PC-3 (cell line): ENCODE measurements around the gene CFAP65. TPM values are rescaled to one million over a fixed set of nuclear protein-coding genes. Genes with fewer than 3 reads are reported as not detected.
A peak's percentile ranks its signal among the peaks of the same experiment; 100 is the strongest.

Source experiments
- ATAC-seq: fragments of 200-7000 bp; cut with Tn5 transposase; 2 replicates; pipeline ENCODE4 v1.9.1; 2020; ENCODE audit warnings: mild to moderate bottlenecking, moderate library complexity
- BruUV-seq: library from RNA; stranded (reverse); fragments of 400-500 nt; replicated peaks from 2 replicates; lab custom pipeline; 2021; lab: Mats Ljungman, UMichigan
- CTCF ChIA-PET: fragments of 300-600 bp; sonication (Branson Sonifier 250); formaldehyde crosslinking; loops from one replicate; lab custom pipeline; 2022; ENCODE audit warnings: antibody characterized with exemption; lab: Charles Lee
- POLR2A ChIA-PET: fragments of 300-600 bp; sonication (Branson Sonifier 250); formaldehyde crosslinking; loops from one replicate; lab custom pipeline; 2022; ENCODE audit warnings: antibody characterized with exemption; ENCODE audit not compliant: unreplicated experiment; lab: Charles Lee
- DNase-seq: peaks from one replicate; pipeline ENCODE4 v3.0.0-alpha.2; 2015
- H2AFZ ChIP-seq: fragments of 300-600 bp; sonication (generic); 2 replicates; pipeline ENCODE4 v1.6.0; 2016; ENCODE audit warnings: antibody characterized with exemption, low read length
- H3F3A ChIP-seq: fragments of 300-600 bp; sonication (generic); one replicate; pipeline ENCODE4 v1.6.0; 2017; ENCODE audit warnings: antibody characterized with exemption, low read length, control low read depth, mild to moderate bottlenecking; ENCODE audit not compliant: unreplicated experiment
- H3K27ac ChIP-seq: fragments of 300-600 bp; sonication (generic); 2 replicates; pipeline ENCODE4 v1.5.1; 2016; ENCODE audit warnings: mild to moderate bottlenecking, low read length
- H3K27me3 ChIP-seq: fragments of 300-600 bp; sonication (generic); 2 replicates; pipeline ENCODE4 v1.6.1; 2016; ENCODE audit warnings: low read length, mixed read lengths
- H3K36me3 ChIP-seq: fragments of 300-600 bp; sonication (generic); 2 replicates; pipeline ENCODE4 v1.6.1; 2016; ENCODE audit warnings: low read depth, mixed run types, low read length, mixed read lengths
- H3K4me1 ChIP-seq: fragments of 300-600 bp; sonication (generic); 2 replicates; pipeline ENCODE4 v1.5.1; 2016; ENCODE audit warnings: low read length; ENCODE audit not compliant: insufficient read depth
- H3K4me2 ChIP-seq: fragments of 300-600 bp; sonication (generic); 2 replicates; pipeline ENCODE4 v1.6.0; 2016; ENCODE audit warnings: low read length
- H3K4me3 ChIP-seq: fragments of 300-600 bp; sonication (generic); 2 replicates; pipeline ENCODE4 v1.5.1; 2016; ENCODE audit warnings: mild to moderate bottlenecking, low read length, mixed read lengths
- H3K79me2 ChIP-seq: fragments of 300-600 bp; sonication (generic); 2 replicates; pipeline ENCODE4 v1.6.1; 2017; ENCODE audit warnings: low read length, mixed read lengths
- H3K9ac ChIP-seq: fragments of 300-600 bp; sonication (generic); 2 replicates; pipeline ENCODE4 v1.6.0; 2016; ENCODE audit warnings: mild to moderate bottlenecking, low read length
- H3K9me2 ChIP-seq: fragments of 300-600 bp; sonication (generic); replicated peaks from 2 replicates; pipeline ENCODE4 v1.6.1; 2016; ENCODE audit warnings: mixed run types, low read length, mixed read lengths
- H3K9me3 ChIP-seq: fragments of 300-600 bp; sonication (generic); 2 replicates; pipeline ENCODE4 v1.6.1; 2016; ENCODE audit warnings: low read length, mixed read lengths
- H4K20me1 ChIP-seq: fragments of 300-600 bp; sonication (generic); 2 replicates; pipeline ENCODE4 v1.6.1; 2016; ENCODE audit warnings: low read length, mixed read lengths
- CTCF ChIP-seq: fragments of 300-600 bp; sonication (generic); conservative IDR thresholded peaks from 2 replicates; pipeline ENCODE4 v1.5.1; 2017; ENCODE audit warnings: antibody characterized with exemption, low read depth, mild to moderate bottlenecking, low read length
- EZH2 ChIP-seq: fragments of 300-600 bp; sonication (generic); IDR thresholded peaks from one replicate; pipeline ENCODE4 v1.6.1; 2017; ENCODE audit warnings: antibody characterized with exemption, mild to moderate bottlenecking, low read length; ENCODE audit not compliant: unreplicated experiment
- EZH2phosphoT487 ChIP-seq: fragments of 300-600 bp; sonication (generic); IDR thresholded peaks from 2 replicates; pipeline ENCODE4 v1.6.1; 2018; ENCODE audit warnings: mild to moderate bottlenecking, antibody characterized with exemption, low read length, borderline replicate concordance
- intact Hi-C: fragments of 100-400 bp; cut with micrococcal nuclease; formaldehyde crosslinking; loops from 2 replicates; pipeline ENCODE4 v1.9.0; 2023
- total RNA-seq: library from RNA; depleted of rRNA; stranded (reverse); fragments of >200 nt; gene quantifications from 2 replicates; pipeline ENCODE4 v1.2.3, GENCODE V29; 2014

The CFAP65 gene
- total RNA-seq, 1 experiment from 2014 or later: 0.18 TPM

- CTCF ChIA-PET: interaction anchor here (0.5 to 1.4 kb wide), 5 partner anchors 30 to 1440 kb away, joined by 3 to 6 read pairs (median 3); no protein-coding TSS in a partner anchor
- H3F3A ChIP-seq: no peaks in the 10 kb centered on the region
- TF ChIP-seq CTCF: peak; percentile 77
- no peak for TF ChIP-seq EZH2
- no peak for TF ChIP-seq EZH2phosphoT487
- POLR2A ChIA-PET: no interaction called here
- no peak overlapping the region for H2AFZ ChIP-seq
- ATAC-seq (peak; percentile 59; the same call in 1 of the 2 replicates), DNase-seq (peak; percentile 83)
- no peak overlapping the region for H3K9ac ChIP-seq
- BruUV-seq: no TSS peak
- H3K27ac ChIP-seq: no peak overlapping the region
- H3K4me3 ChIP-seq: no peak overlapping the region
- no peaks in the 10 kb centered on the region for H3K27me3 ChIP-seq
- H3K4me1 ChIP-seq: peaks cover 16% of the 10 kb centered on the region
- H3K79me2 ChIP-seq: no peaks in the 10 kb centered on the region
- no peaks in the 10 kb centered on the region for H3K9me2 ChIP-seq
- intact Hi-C loops: loop anchor here (5.0 kb wide), 2 partner anchors 44 to 69 kb away; no protein-coding TSS in a partner anchor
- H3K36me3 ChIP-seq: no peaks in the 10 kb centered on the region
- H3K4me2 ChIP-seq: no peak overlapping the region
- no peaks in the 10 kb centered on the region for H4K20me1 ChIP-seq
- H3K9me3 ChIP-seq: no peaks in the 10 kb centered on the region
Measured at GRCh38 chr2:219073413-219074129, 32.3 kb upstream of the CFAP65 start.

GRCh38 chr2:219072741-219073250, 31.5 kb upstream of the CFAP65 start:
- H3K36me3 ChIP-seq: no peaks in the 10 kb centered on the region
- no peak overlapping the region for H3K4me3 ChIP-seq
- no TSS peak for BruUV-seq
- CTCF ChIA-PET: interaction anchor here (0.5 to 1.4 kb wide), 4 partner anchors 31 to 179 kb away, joined by 3 to 6 read pairs (median 4); no protein-coding TSS in a partner anchor
- H3K4me1 ChIP-seq: peaks cover 16% of the 10 kb centered on the region
- DNase-seq: no peak
- POLR2A ChIA-PET: no interaction called here
- H3K27ac ChIP-seq: no peak overlapping the region
- H3K79me2 ChIP-seq: no peaks in the 10 kb centered on the region
- H3F3A ChIP-seq: no peaks in the 10 kb centered on the region
- intact Hi-C loops: loop anchor here (5.0 kb wide), 2 partner anchors 45 to 70 kb away; no protein-coding TSS in a partner anchor
- ATAC-seq: no peak
- H2AFZ ChIP-seq: no peak overlapping the region
- H3K9ac ChIP-seq: no peak overlapping the region
- H3K9me2 ChIP-seq: no peaks in the 10 kb centered on the region
- no peak overlapping the region for H3K4me2 ChIP-seq
- no peaks in the 10 kb centered on the region for H3K9me3 ChIP-seq
- H3K27me3 ChIP-seq: no peaks in the 10 kb centered on the region
- no peak for TF ChIP-seq CTCF
- TF ChIP-seq EZH2phosphoT487: no peak
- TF ChIP-seq EZH2: no peak
- no peaks in the 10 kb centered on the region for H4K20me1 ChIP-seq
